GM18520 (cell line): ENCODE data around the gene PJA2.
A peak's percentile ranks its signal among the peaks of the same experiment; 100 is the strongest.

Experiments
- ATAC-seq: cut with Tn5 transposase; IDR thresholded peaks from one replicate; pipeline ENCODE4 v1.9.1; 2021; ENCODE audit not compliant: unreplicated experiment

The PJA2 gene

GRCh38 chr5:109410389-109411148 lies 795 bp upstream of the PJA2 start:
- ATAC-seq = no peak

DNA sequence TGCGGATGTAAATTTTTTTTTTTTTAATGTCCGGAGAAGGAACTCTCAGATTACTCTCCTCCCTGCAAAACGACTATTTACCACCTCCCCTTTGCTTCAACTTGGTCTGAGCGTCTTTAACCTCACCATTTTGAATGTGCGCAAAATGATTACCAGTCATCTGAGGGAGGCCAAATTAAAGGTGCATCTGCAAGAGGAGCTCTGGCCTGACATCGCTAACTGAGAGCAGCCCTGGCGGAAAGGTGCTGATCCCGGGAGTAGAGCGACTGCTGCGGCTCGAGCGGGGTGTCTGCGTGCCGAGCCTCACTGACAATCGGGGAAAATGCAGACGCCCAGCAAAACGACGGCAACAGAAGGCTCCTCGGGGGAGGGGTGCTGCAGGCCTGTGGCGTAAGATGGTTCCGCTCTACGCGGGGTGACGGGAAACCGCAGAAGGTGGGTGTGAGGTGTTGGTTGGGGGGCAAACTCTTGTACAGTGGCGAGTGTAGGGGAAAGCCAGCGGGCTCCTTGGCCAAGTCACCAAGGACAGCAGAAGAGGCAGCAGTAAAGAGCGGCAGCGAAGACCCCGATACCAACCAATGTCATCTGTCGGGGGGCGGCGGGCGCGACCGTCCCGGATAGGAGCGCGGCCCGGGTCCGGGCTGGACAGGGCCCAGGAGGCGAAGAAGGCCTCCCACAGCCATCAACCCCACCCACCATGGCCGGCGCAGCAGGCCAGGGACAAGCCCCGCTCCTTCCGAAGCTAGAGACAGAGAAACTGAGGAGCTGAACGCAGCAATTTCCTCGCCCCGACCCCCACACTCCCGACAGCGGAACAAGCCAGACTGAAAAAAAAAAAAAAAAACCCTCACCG lies 557 bp downstream of the PJA2 start:
- peak; percentile 14 for ATAC-seq

DNA sequence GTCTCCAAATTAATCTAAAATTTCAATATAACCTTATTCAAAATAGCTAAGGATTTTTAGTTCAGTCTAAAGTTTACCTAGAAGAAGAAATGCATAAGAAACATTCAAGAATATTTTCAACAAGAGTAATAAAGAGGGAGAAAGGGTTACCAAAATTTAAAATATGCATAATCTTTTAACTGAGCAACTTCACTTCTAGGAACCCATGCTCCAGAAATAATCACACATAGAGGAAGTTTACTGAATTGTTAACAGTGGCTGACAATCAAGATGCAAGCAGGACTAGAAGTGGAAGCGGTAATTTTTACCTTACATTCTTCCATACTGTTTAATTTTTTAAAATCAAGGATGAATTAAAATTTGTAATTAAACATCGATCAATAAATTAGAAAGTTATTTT lies 1.9 kb downstream of the PJA2 start:
- ATAC-seq = no peak

GRCh38 chr5:109406719-109407118 lies 3.1 kb downstream of the PJA2 start:
- ATAC-seq = no peak

DNA sequence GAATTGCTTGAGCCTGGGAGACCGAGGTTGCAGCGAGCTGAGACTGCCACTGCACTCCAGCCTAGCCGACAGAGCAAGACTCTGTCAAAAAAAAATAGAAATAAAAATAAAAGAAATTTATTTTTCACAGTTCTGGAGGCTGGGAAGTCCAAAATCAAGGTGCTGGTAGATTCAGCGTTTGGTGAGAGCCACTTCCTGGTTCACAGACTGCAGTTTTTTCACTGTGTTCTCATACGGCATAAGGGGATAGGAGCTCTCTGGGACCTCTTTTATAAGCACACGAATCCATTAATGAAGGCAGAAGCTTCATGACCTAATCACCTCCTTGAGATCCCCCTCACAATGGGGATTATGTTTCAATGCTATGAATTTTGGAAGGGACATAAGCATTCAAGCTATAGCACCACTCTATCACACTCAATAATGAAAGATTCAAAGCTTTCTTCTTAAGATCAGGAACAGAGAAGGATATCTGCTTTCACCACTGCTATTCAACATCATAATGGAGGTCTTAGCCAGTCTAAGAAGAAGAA lies 5.3 kb downstream of the PJA2 start:
- no peak for ATAC-seq

GRCh38 chr5:109403469-109403868 lies 6.3 kb downstream of the PJA2 start:
- no peak for ATAC-seq

GRCh38 chr5:109399092-109399759 lies 10.5 kb downstream of the PJA2 start:
- no peak for ATAC-seq

DNA sequence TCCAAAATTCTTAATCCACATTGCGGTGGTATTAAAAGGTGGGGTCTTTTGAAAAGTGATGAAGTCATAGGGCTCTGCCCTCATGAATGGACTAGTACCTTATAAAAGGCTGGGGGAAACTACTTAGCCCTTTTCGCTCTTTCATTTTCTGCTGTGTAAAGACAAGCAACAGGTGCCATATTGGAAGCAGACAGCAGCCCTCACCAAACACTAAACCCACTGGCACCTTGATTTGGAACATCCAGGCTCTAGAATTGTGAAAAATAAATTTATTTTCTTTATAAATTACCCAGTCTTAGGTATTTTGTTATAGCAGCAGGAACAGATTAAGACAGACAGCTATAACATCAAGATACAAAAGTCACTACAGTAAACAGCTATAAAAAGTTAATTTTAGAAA lies 12.8 kb downstream of the PJA2 start:
- ATAC-seq = no peak

GRCh38 chr5:109394806-109395205 lies 15.0 kb downstream of the PJA2 start:
- ATAC-seq = no peak

DNA sequence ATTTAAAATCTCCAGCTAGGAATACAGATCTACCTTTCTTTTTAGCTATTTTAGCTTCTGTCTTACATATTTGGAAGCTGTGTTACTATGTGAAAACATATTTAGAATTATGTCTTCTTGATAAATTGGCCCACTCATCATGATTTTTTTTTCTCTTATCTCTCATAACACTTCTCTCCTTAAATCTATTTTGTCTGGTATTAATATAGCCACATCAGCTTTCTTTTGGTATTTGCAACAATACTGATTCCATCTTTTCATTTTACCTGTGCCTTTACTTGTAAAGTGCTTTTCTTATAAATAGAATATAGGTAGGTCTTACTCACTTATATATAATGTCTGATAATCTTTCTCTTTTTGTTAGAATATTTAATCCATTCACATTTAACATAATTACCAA lies 19.6 kb downstream of the PJA2 start:
- no peak for ATAC-seq

GRCh38 chr5:109388407-109388806 lies 21.4 kb downstream of the PJA2 start:
- ATAC-seq = no peak

DNA sequence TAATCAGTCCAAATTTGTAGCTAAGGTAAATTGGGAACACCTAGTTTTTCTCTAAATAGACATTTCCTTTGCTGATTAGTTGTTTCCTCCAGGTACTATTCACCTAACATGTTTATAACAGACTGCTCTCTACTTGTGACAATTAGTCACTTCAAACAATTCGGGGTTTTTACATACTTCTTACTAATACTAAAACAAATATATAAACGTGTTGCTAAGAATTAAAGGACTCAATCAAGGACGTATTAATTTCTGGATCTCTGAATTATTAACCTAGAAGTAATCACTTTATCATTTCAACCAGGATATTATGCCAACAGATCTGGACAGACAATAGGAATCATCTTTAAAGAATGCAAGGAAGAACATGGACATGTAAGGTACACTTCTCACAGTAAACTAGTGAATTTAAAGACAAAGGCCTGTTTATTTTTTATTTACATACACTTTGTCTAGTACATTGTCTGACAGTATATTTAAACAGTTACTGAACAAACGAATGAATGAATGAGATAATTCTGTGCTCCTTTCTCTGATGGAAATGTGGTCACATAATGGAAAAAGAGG lies 22.3 kb downstream of the PJA2 start:
- no peak for ATAC-seq

- ATAC-seq = no peak
Observed at GRCh38 chr5:109378095-109378494, 31.7 kb downstream of the PJA2 start.

DNA sequence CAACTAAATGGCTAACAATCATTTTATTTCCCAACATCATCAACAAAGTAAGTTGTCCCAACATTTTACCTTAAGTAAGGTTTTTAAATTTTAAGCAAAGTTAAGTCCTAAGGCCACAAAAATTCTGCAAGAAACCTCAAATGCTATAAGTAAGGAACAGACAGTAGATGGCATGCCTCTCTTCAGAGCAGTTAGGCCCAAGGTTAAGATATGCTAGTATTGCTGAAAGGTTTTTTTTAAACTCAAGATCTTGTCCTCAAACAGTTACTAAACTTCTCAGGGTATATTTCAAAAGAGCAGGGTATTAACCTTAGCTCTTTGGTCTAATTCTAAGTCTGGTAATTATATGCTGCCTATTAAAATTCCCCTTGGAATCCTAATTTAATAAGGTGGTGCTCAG lies 35.1 kb downstream of the PJA2 start:
- ATAC-seq = no peak

- no peak for ATAC-seq
Observed at GRCh38 chr5:109373932-109374331, 35.8 kb downstream of the PJA2 start.

- no peak for ATAC-seq
Observed at GRCh38 chr5:109370343-109370742, 39.4 kb downstream of the PJA2 start.

DNA sequence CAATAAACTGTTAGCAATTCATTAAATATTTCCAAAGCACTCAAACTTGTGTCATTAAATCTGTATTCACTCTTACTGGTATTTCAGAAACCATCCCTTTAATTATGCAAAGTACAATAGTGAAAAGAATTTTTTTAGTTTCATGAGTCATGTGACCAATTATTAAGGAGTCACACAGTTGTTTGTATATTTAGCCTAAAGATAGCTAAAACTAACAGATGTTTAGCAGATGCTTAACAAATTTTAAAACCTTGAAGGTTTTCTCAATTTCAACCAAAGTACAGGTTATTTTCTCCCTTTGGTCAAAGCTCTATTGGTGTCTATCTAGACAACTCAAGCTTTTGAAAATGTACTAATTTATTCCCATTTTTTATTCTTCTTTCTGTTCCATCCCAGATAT lies 44.1 kb downstream of the PJA2 start:
- no peak for ATAC-seq

DNA sequence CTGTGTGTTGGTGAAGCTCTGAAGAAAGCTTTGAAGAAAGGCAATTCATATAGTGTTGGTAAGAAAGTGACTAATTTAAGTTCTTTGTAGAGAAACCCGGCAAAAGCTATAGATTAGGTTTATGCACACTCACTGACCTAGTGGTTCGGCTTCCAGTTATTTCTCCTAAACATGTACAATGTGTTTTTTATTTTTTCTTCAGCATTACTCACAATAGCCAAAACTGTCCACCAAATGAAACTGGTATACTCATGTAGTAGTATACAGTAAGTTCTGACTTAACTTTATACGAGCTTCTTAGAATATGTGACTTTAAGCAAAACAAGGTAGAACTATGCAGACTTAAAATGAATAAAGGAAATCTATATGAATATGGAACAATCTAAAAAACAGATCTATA lies 44.8 kb downstream of the PJA2 start:
- no peak for ATAC-seq

GRCh38 chr5:109359642-109360041 lies 50.1 kb downstream of the PJA2 start:
- ATAC-seq = no peak

DNA sequence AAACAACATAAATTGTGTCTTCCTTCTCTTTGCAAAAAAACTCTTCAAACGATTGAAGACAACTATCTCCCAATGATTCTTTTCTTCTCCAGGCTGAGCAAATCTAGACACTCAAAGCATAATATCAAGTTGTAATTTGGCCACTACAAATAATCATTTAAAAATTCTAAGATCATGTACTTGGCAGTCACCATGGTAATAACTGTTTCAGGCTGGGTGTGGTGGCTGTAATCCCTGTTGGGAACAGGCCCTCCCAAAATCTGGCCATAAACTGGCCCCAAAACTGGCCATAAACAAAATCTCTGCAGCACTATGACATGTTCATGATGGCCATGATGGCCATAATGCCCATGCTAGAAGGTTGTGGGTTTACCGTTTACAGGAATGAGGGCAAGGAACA lies 52.0 kb downstream of the PJA2 start:
- no peak for ATAC-seq

DNA sequence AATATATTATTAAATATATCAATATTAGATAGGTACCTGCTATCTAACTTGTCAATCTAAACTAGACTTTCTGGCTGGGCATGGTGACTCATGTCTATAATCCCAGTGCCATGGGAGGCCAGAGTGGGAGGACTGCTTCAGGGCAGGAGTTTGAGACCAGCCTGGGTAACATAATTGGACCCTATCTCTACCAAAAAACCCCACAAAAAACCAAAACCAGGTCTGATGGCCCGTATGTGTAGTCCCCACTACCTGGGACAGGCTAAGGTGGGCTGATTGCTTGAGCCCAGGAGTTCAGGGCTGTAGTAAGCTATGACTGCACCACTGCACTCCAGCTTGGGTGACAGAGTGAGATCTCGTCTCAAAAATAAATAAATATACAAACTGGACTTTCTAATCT lies 55.0 kb downstream of the PJA2 start:
- no peak for ATAC-seq
